ENCODE results near the gene CNPY1.
"Not testable (repeated sequence)": the region's sequence is repeated elsewhere in the genome, so short reads cannot be mapped to it uniquely, and the experiment has no call there.

Gene CNPY1

GRCh38 chr7:155530601-155531000 lies 15.8 kb downstream of the CNPY1 start:
- no peak for DNase-seq

DNA sequence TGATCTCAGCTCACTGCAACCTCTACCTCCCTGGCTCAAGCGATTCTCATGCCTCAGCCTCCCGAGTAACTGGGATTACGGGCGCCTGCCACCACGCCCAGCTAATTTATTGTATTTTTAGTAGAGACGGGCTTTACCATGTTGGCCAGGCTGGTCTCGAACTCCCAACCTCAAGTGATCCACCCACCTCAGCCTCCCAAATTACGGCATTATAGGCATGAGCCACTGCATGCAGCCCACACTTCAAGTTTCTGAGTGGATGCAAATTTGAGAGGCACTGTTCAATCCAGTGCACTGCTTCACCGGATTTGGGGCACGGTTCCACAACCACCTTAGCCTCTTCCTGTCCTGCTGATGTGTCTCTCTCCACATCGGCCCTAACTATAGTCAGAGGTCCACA lies 16.5 kb downstream of the CNPY1 start:
- DNase-seq, result no peak

DNA sequence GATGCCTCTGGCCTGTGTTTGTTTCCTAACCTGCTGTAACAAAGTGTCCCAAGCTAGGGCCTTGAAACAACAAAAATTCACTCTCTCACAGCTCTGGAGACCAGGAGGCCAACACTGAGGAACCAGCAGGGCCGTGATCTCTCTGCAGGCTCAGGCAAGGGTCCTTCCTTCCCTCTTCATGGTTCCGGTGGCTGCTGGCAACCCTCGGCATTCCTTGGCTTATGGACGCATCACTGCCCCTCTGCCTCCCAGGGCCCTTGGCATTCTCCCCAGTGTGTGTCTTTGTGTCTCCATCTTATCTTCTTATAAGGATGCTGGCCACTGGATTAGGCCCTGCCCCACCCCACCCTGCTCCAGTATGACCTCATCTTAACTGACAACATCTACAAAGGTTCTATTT lies 17.0 kb downstream of the CNPY1 start:
- DNase-seq, result no peak

DNA sequence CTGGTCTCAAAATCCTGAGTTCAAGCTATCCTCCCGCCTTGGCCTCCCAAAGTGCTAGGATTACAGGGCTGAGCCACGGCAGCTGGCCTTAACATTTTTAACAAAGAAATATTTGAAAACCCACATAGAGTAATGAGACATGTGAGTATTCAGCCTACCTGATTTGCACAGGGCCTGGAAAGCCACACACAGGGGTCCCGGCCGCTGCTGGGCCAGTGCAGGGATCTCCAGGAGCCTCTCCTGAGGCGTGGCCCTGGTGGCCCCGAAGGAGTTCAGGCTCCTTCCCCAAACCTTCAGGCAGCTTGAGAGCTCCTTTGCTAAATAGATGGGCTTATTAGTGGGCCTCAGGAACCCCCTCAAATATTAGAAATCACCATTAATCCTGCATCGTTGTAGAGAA lies 18.7 kb downstream of the CNPY1 start:
- no peak for DNase-seq

GRCh38 chr7:155526225-155526624 lies 20.1 kb downstream of the CNPY1 start:
- no peak for DNase-seq

DNA sequence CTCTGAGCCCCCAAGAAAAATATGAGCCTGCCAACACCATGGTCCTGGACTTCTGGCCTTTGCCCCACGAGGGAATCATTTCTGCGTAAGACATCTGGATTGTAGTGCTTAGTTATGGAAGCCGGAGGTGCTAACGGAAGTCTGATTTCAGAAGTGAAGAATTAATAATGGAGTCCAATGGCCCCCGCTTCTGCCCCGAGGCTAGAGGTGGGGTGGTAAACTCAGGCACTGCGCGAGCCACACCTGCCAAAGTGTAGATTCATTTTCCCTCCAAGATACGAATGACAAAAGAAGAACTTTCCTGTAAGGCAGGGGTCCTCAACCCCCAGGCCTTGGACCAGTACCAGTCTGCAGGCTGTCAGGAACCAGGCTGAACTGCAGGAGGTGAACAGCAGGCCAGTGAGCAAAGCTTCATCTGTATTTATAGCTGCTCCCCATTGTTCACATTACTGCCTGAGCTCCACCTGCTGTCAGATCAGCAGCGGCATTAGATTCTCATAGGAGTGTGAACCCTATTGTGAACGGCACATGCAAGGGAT lies 22.3 kb downstream of the CNPY1 start:
- no peak for DNase-seq

- DNase-seq, result no peak
Observed at GRCh38 chr7:155523168-155523675, 23.1 kb downstream of the CNPY1 start.

- DNase-seq, result no peak
Observed at GRCh38 chr7:155521743-155522398, 24.5 kb downstream of the CNPY1 start.

- no peak for DNase-seq
Observed at GRCh38 chr7:155521007-155521742, 25.2 kb downstream of the CNPY1 start.

DNA sequence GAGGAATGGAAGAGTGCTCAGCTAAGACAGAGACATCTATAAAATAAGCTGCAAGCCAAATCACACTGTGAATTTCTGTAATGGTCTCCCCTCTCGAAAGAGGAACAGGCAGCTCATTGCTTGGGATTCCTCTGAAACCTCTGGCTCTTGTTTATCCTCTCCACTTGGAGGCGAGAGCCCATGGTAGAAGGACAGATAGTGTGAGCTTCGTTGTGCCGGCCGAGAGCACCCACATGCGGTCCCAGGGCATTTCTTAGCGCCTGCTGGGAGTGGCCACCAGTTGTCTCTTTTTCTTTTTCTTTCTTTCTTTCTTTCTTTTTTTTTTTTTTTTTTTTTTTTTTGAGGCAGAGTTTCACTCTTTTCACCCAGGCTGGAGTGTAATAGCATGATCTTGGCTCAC lies 26.2 kb downstream of the CNPY1 start:
- DNase-seq, result no peak

GRCh38 chr7:155519358-155519757 lies 27.0 kb downstream of the CNPY1 start:
- not testable (repeated sequence) for DNase-seq

- DNase-seq, result no peak
Observed at GRCh38 chr7:155518633-155519032, 27.7 kb downstream of the CNPY1 start.

GRCh38 chr7:155517969-155518368 lies 28.4 kb downstream of the CNPY1 start:
- DNase-seq, result no peak

DNA sequence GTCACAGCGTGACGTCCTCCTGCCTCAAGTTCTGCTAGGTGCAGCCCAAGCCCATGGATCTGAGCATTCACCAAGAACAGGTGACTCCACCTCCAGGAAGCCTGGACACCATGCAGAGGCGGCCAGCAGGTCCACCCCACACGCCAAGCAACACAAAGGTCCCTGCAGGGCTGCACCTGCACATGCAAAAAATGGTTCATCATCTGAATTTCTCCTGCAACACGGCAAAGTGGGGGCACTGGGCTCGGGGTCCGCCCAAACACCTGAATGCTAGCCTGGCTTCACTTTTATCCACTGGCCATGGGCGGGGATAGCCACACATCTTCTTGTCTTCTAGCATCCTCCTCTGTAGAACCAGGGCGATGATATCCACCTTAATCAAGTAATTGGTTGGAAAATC lies 28.9 kb downstream of the CNPY1 start:
- no peak for DNase-seq

- DNase-seq, result no peak
Observed at GRCh38 chr7:155516466-155516865, 29.9 kb downstream of the CNPY1 start.

- DNase-seq, result no peak
Observed at GRCh38 chr7:155515318-155515717, 31.0 kb downstream of the CNPY1 start.

DNA sequence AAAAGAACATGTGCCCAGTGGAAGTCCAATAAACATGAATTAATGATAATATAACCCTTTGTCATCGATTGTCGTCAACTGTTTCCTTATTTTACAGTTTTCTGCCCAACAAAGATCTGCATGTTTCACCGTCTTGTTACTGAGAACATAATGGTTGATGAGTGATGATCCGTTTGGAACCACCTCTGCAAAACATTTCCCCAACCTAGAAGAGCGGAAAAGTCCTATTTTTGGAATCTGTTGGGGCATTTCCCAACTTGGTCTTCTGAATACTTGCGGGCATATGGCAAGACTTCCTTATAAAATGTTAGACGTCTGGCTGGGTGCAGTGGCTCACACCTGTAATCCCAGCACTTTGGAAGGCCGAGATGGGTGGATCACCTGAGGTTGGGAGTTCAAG lies 32.1 kb downstream of the CNPY1 start:
- no peak for DNase-seq

DNA sequence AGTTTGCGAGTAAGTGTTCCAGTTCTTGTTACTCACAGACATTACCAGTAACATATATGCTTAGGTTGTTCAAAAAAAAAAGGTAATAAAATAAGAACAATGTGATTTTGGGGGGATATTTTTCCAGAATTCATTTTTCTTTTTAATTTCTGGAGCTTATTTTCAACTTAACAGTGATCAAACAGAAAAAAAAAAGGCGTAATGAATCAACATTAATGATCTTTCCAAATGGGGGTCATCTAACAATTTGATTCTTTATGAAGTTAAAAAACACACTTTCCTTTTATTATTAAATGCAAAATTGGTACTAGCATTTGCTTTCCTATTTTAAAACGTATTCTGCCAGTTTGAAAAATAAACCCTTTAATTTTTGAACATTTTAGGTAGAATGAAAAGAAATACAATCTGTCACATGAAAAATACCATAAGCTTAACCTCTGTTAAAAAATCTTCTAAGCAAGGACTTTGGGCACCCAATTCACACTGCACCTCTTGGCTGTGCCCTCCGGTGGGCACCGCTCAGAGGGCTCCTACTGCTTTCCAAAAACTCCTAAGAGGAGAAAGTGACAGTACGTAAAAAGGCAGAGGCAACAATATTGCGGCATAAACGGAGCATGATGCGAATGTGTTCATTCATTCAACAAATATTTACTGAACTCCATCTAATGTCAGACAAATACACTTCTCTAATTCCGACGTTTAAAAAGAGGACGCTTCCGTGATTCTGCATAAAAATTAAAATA lies 32.6 kb downstream of the CNPY1 start:
- DNase-seq, result no peak

DNA sequence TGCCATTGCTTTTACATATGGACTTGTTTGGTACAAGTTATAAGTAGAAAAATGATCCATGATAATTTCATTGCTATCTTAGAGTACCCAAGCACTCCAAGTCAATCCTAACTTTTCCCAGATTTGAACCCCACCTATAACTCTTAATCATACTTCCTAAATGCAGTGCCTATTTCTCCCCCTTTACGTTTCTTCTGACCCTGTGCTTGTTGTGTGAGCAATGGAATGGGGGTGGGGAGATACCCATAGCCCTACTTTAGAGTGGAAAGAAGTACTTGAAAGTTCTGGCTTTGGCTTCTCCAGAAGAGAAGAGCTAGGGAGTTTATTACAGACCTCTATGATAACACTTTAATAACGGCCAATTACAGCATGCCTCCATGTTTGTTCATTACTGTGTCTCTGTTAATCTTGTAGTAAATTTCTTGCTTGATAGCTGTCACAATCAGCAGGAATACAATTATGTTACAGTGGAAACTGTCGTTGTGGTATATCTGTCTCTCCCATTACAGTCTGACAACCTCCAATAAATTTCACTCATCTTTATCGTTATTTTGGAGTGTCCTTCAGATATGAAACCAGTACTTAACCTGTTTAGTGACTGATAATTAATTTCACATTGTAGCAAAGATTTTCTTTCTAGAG lies 34.0 kb downstream of the CNPY1 start:
- DNase-seq, result no peak

DNA sequence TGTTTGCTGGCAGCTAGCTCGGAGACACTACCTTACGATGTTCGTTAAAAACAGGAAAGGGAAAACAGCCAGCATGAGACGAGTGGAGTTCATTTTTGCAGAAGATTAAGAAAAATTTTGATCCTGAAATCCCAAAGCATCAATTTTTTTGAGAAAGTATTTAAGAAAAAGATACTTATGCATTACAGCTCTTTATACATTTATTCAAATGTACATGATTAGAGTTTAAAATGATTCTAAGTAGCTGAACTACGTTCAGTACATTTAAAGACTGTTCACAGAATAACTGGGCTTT lies 34.7 kb downstream of the CNPY1 start:
- DNase-seq, result no peak

- no peak for DNase-seq
Observed at GRCh38 chr7:155510975-155511701, 35.2 kb downstream of the CNPY1 start.

DNA sequence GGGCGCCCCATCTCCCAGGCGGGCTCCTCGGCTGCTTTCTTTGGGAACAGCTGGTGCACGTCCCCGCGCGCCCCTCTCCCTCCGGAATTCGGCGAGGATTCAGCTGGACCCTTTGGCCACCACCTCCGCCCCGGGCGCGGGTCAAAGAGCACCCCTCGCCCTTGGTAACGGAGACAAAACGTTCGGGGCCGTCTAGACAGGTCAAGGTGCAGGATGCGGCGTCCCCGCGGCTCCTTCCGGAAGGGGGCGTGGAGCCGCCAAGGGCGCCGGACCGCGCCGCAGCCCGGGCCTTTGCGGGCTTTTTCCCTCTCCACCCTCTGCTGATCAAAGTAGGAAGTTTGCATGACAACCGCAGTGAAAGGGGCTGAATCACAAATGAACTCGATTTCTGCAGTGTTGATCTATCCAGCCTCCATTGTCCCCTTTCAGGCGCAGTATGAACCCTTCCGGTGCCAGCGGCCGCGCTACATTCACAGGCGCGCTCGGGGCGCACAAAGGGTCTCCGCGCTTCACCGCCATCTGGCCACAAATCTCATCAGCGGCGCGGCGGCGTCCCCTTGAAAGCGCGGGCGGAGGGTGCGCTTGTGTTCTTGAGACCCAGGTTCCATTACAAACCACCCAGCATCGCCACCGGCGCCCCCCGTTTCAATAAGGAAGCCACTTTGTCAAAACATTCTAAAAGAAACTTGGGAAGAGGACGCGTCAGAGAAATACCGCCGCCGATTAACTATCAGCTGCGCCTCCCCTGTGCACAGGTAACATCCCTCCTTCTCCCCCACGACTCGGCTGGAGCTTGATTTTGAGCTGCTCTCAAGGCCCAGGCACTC lies 36.4 kb downstream of the CNPY1 start:
- no peak for DNase-seq

Data from DMS53 (cell line).